Sigmoid colon (tissue), 7 donors: ENCODE measurements around the gene S100A14. TPM values are rescaled to one million over a fixed set of nuclear protein-coding genes. Genes with fewer than 3 reads are reported as not detected.

Source experiments
- DNase-seq: peaks from one replicate; pipeline ENCODE4 v3.0.0-alpha.2; 2019
- H3K27ac ChIP-seq, 4 donors: fragments of 200-600 bp; sonication (generic); one replicate each; pipeline ENCODE4 v1.5.1; 2016 to 2019; ENCODE audit warnings: mild to moderate bottlenecking in 1 of 4
- H3K27me3 ChIP-seq, 3 donors: fragments of 200-600 bp; sonication (generic); one replicate each; pipeline ENCODE4 v1.5.1; 2019; ENCODE audit warnings: mild to moderate bottlenecking in 1 of 3
- H3K36me3 ChIP-seq, 4 donors: fragments of 200-600 bp; sonication (generic); one replicate each; pipeline ENCODE4 v1.5.1; 2016 to 2019
- H3K4me1 ChIP-seq, 4 donors: fragments of 200-600 bp; sonication (generic); one replicate each; pipeline ENCODE4 v1.5.1; 2017 to 2019
- H3K4me3 ChIP-seq, 4 donors: fragments of 200-600 bp; sonication (generic); one replicate each; pipeline ENCODE4 v1.5.1; 2017 to 2019; ENCODE audit warnings: mild to moderate bottlenecking in 2 of 4, moderate library complexity in 1 of 4
- H3K9me3 ChIP-seq, 4 donors: fragments of 200-600 bp in 3 of 4; sonication (generic) in 3 of 4; one replicate each; pipeline versions ENCODE4 v1.5.1 to v1.6.1; 2013 to 2019
- CTCF ChIP-seq, 4 experiments: fragments of 450-650 bp in 3 of 4; fragments of 200-600 bp in 1 of 4; IDR thresholded peaks; one replicate each; pipeline ENCODE4 v1.5.1; 2016 to 2019; ENCODE audit warnings: antibody characterized with exemption in 4 of 4, mild to moderate bottlenecking in 3 of 4, moderate library complexity in 2 of 4
- EP300 ChIP-seq, 4 donors: sonication (generic); formaldehyde crosslinking; IDR thresholded peaks; one replicate each; pipeline ENCODE4 v1.6.1; 2017; ENCODE audit warnings: antibody characterized with exemption in 4 of 4
- POLR2A ChIP-seq, 2 donors: fragments of 450-650 bp; IDR thresholded peaks; one replicate each; pipeline ENCODE4 v1.6.1; 2016; ENCODE audit warnings: antibody characterized with exemption in 2 of 2, mild to moderate bottlenecking in 2 of 2, moderate library complexity in 2 of 2
- POLR2AphosphoS5 ChIP-seq, 4 donors: sonication (generic); formaldehyde crosslinking; IDR thresholded peaks; one replicate each; pipeline ENCODE4 v1.6.1; 2017; ENCODE audit warnings: antibody characterized with exemption in 4 of 4
- WGBS, 2 donors: extraction: QIAGEN DNeasy Blood & Tissue Kit; methylation state at CpG; one replicate each; pipeline ENCODE4 v1.1.7; 2013; 5-methylcytosine and 5-hydroxymethylcytosine counted together
- intact Hi-C: fragments of 100-400 bp; cut with DNase I; formaldehyde crosslinking; loops from one replicate; pipeline ENCODE4 v1.15.1; 2023
- polyA plus RNA-seq, 3 donors: library from polyadenylated mRNA; stranded (reverse); fragments of 200-250 nt; gene quantifications; one replicate each; pipeline ENCODE4 v1.2.3, GENCODE V29; 2013
- total RNA-seq, 4 donors: library from RNA; depleted of rRNA; stranded (reverse); fragments of >200 nt; gene quantifications; one replicate each; pipeline ENCODE4 v1.1.0, GENCODE V29; 2016
- donor health status: healthy with polysubstance abuse.
- donor health status: Bipolar disorder and iron deficiency.
- donor health status: healthy.

Gene S100A14
- total and polyA plus RNA-seq, 7 donors = 0.82 to 1,144 (median 789) TPM; not detected in 2

GRCh38 chr1:153606194-153606593 lies 9.9 kb downstream of the S100A14 start:
- intact Hi-C loops = no loop called here
- Histone ChIP-seq H3K4me3 (no peak overlapping the region), H3K36me3 (peaks cover 0 to 27% (median 13%) of the 10 kb centered on the region in 4 donors), H3K4me1 (peaks cover 0 to 33% (median 28%) of the 10 kb centered on the region in 4 donors), H3K27me3 (no peaks in the 10 kb centered on the region), H3K9me3 (no peaks in the 10 kb centered on the region), H3K27ac (no peak overlapping the region)
- 90 to 98% methylated on average over 11 of the region's 11 CpGs for WGBS, 2 donors
- no peak for DNase-seq
- TF ChIP-seq POLR2AphosphoS5 (IDR thresholded peaks at IDR 0.05) (no peak), CTCF (IDR thresholded peaks at IDR 0.05) (no peak), POLR2A (IDR thresholded peaks at IDR 0.05) (no peak), EP300 (IDR thresholded peaks at IDR 0.05) (no peak)

DNA sequence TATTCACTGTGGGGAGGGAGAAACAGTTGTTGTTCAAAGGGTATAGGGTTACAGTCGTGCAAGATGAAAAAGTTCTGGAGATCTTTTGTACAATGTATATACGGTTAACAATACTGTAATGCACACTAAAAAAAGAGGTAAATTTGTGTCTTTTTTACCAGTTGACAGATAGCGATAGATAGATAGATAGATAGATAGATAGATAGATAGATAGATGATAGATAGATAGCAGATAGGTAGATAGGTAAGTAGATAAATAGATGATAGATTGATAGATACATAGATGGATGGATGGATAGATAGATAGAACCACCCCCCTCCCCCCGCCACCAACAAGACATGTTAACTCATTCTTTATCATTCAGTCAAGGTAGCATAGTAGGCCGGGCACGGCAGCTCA lies 13.4 kb downstream of the S100A14 start:
- intact Hi-C loops = no loop called here

DNA sequence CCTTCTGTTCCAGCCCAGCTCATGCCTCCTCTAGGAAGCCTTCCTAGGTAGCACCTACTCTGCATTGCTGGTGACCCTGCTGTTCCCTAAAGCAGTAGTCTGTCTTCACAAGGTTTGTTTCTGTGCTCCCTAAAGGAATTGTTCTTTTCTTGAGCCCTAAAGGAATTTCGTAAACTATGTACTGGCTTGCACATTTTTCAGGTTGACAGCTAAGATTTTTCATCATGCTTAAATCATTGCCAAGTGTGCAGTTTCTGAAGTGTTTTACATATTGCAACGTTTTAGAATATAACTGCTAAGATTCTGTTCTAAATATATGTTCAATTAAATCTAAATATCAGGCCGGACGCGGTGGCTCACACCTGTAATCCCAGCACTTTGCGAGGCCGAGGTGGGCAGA lies 16.3 kb downstream of the S100A14 start:
- no peak overlapping the region for H3K4me3 ChIP-seq
- no peaks in the 10 kb centered on the region for H3K27me3 ChIP-seq
- no peak overlapping the region for H3K27ac ChIP-seq
- TF ChIP-seq CTCF (IDR thresholded peaks at IDR 0.05) (no peak), EP300 (IDR thresholded peaks at IDR 0.05) (no peak), POLR2AphosphoS5 (IDR thresholded peaks at IDR 0.05) (no peak), POLR2A (IDR thresholded peaks at IDR 0.05) (no peak)
- no peaks in the 10 kb centered on the region for H3K36me3 ChIP-seq
- WGBS, 2 donors = 90% methylated on average over 7 of the region's 7 CpGs
- no peaks in the 10 kb centered on the region for H3K4me1 ChIP-seq
- no peak for DNase-seq
- no peaks in the 10 kb centered on the region for H3K9me3 ChIP-seq
- intact Hi-C loops = no loop called here

More for the DNA sequence above, 13.4 kb downstream of the S100A14 start:
- H3K27me3 ChIP-seq = no peaks in the 10 kb centered on the region
- WGBS, 2 donors = 86 to 91% methylated on average over 6 of the region's 6 CpGs
- peaks cover 0 to 24% (median 13%) of the 10 kb centered on the region in 4 donors for H3K36me3 ChIP-seq
- H3K4me3 ChIP-seq = no peak overlapping the region
- H3K4me1 ChIP-seq = no peaks in the 10 kb centered on the region
- no peak overlapping the region for H3K27ac ChIP-seq
- H3K9me3 ChIP-seq = no peaks in the 10 kb centered on the region
- TF ChIP-seq POLR2AphosphoS5 (IDR thresholded peaks at IDR 0.05) (no peak), CTCF (IDR thresholded peaks at IDR 0.05) (no peak), POLR2A (IDR thresholded peaks at IDR 0.05) (no peak), EP300 (IDR thresholded peaks at IDR 0.05) (no peak)
- DNase-seq = no peak

DNA sequence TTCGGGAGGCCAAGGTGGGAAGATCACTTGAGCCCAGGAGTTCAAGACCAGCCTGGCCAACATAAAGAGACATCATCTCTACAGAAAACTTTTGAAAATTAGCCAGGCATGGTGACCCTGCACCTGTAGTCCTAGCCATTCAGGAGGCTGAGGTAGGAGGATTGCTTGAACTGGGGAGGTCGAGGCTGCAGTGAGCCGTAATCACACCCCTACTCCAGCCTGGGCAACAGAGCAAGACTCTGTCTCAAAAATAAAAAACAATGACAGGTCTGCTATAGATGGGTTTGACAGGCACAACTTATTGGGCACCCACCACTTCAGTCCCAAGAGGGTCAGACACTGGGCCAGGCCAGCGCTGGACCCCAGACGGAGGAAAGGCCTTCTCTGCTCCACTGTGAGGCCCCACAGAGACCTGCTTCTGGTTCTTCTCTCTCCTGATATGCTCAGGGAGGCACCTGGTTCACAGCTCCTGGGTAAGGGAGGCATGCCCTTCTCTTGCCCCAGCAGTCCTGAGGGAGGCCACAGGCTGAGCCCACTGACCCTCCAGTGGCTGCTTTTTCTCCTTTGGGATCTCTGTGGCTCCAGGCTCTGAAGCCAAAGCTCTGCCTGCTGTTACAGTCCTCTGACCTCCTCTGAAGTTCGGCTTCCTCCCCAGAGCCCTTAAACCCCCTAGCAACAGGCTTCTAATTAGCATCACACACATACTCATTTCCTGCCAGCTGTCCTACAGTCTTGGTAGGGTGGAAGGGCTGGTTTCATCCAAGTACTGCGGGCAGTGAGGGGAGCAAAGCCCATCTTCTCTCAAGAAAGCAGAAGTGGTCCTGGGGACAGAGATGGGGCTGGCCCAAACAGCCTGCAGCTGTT lies 17.6 kb downstream of the S100A14 start:
- H3K27ac ChIP-seq = no peak overlapping the region
- H3K4me3 ChIP-seq = no peak overlapping the region
- no peaks in the 10 kb centered on the region for H3K9me3 ChIP-seq
- intact Hi-C loops = no loop called here
- TF ChIP-seq POLR2AphosphoS5 (IDR thresholded peaks at IDR 0.05) (no peak), POLR2A (IDR thresholded peaks at IDR 0.05) (no peak), CTCF (IDR thresholded peaks at IDR 0.05) (no peak), EP300 (IDR thresholded peaks at IDR 0.05) (no peak)
- 62 to 85% methylated on average over 7 of the region's 7 CpGs for WGBS, 2 donors
- no peaks in the 10 kb centered on the region for H3K36me3 ChIP-seq
- DNase-seq = peak; percentile 28
- no peaks in the 10 kb centered on the region for H3K27me3 ChIP-seq
- no peaks in the 10 kb centered on the region for H3K4me1 ChIP-seq
